ENCODE data around the gene PRDM15.

PRDM15 gene

DNA sequence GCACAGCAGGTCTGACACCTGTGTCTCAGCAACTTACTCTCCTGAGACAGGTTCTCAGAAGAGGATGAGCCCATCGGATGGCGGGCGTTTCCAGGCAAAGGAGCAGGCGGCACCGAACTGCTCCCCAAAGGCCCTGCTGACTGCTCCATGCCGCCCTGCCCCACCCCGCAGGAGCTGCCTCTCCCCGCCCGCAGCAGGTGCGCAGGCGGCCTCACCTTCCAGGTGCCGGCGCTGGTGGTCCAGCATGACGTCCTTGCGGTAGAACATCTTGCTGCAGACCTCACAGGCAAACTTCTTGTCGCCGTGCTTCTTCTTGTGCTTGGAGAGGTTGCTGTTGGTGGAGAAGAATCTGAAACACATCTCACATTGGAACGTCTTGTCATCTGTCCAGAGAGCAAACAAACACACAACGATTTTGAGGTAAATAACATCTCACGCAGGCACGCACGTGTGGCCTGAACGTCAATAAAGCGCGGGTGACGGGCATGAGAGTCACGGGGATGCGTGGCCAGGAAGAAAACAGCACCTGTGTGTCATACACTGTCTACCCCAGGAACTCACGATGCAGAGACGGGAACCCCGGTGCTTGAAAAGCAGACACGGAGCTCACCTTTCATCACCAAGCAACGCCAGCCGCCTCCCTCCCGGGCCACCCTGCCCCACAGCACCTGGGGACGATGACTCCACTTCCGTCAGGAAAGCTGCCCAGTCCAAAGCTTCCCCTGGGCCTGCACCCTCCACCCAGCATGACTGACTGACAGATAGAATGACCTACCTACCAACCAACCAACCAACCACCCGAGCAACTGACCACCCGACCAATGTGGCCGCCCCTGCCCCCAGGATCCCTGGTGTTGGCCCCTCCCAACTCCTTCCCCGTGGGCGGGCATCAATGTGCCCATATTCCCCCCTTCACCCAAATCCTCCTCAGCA is 50.9 kb downstream of the PRDM15 start:
- DNase-seq (ENCODE audit: low read depth in 2 of 3, low spot score in 1 of 3) = no peak

DNA sequence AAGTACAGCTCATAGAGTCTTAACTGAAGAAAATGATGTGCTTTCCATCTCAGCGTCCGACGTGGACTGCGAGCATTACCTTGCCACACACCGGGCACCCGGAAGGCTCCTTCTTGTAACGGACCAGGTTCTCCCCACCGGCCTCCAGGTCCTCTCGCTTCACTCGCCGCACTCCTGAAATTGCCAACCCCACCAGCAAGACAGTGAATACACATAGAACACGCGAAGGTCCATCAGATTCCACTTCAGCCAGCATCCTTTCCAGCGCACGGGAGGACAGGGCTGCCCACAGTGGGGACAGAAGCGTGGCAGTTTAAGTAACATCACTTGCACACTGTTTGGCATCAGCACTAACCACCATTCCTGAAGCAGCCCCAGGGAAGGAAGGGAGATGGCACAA is 53.3 kb downstream of the PRDM15 start:
- no peak for DNase-seq (ENCODE audit: low read depth in 2 of 3, low spot score in 1 of 3)

GRCh38 chr21:41825216-41825615 is 53.9 kb downstream of the PRDM15 start:
- DNase-seq (ENCODE audit: low read depth in 2 of 3, low spot score in 1 of 3) = no peak

DNA sequence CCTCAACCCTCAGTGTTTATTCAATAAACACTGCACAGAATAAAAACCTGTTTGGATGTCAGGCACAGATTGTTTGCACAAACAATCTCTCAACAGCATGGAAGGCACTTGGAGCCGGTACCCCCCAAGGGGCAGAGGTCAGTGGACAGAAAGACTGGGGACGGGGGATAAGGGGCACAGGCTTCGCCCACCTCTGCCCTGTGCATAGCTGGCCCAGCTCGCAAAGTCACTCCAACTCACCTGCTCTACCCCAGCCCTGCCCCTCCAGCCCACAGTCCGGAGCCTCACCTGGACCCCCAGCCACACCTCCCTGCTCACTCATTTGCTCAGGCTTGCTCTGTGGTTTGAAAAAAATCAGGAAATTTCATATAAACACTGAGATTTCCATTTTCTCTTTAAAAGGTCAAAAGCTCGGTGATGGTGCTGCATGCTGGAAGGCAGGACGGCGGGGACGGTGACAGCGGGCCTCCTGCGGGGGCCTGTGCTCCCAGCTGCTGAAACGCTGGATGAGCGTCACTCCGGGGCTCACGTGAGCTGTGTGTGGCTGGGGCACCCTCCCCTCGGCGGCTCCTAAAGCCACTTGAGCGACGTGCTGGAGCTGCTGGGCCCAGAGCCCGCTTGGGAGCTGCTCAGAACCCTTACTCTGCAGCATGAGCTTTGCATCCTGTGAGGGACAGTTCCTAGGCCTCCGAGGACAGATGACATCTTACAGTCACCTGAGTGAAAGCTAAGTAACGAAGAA is 54.5 kb downstream of the PRDM15 start:
- DNase-seq (ENCODE audit: low read depth in 2 of 3, low spot score in 1 of 3) = no peak

- no peak for DNase-seq (ENCODE audit: low read depth in 2 of 3, low spot score in 1 of 3)
These were observed 55.2 kb downstream of the PRDM15 start for GRCh38 chr21:41823906-41824305.

GRCh38 chr21:41823166-41823565 is 56.0 kb downstream of the PRDM15 start:
- DNase-seq (ENCODE audit: low read depth in 2 of 3, low spot score in 1 of 3) = no peak

- DNase-seq (ENCODE audit: low read depth in 2 of 3, low spot score in 1 of 3) = no peak
These were observed 57.2 kb downstream of the PRDM15 start for GRCh38 chr21:41821756-41822431.

DNA sequence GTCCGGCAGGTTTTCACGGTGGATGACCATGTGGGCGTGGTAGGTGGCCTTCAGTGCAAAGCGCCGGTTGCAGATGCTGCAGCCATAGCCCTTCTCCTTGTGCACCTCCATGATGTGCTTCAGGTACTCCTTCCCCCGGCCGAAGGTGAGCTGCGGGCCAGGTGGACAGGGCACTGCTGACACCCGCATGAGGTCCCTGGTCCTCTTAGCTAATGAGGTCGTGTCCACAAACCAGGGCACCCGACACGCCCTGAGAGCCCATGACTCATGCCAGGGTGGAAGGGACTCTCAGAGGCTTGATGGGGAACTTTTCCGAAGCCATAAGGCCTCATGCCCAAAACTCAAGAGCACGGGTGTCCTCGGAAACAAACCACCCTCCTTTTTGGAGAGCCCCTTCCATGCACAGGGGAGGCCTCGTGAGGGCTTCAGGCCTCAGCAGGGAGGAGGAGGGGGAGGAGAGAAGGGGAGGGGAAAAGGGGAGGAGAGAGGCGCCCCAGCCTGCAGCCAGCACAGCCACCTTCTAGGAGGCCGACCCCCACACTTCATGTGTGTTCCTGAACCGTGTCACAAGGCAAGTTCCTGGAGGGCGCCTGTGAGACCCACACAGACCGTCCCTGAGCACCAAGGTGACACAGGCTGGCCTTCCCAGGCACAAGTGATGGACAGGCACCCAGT is 57.9 kb downstream of the PRDM15 start:
- no peak for DNase-seq (ENCODE audit: low read depth in 2 of 3, low spot score in 1 of 3)

DNA sequence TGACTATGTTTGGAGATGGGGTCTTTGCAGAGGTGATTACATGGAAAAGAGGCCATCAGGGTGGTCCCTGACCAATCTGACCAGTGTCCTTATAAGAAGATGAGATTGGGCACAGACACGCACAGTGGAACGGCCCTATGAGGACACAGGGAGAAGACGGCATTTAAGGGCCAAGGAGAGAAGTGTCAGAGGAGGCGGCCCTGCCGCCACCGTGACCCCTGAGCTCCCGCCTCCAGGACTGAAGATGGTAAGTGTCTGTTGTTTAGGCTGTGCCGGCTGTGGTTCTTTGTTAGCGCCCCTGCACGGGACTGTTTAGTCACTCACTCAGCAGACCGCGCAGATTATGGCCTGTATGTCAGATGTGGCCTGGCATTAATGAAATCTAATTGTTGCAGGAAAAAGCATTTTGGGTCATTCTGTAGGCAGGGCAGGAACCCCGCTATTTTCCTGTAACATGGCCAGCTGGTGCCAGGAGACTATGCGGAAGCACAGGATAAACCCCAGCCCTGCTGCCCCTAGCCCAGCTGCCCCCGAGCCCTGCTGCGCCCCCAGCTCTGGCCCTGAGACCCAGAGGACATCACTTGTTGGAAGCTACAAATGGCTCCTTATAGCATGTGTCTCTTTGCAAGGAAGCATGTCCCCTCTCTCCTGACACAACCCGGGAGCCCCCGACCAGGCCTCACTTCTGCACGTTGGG is 58.6 kb downstream of the PRDM15 start:
- DNase-seq (ENCODE audit: low read depth in 2 of 3, low spot score in 1 of 3) = no peak

DNA sequence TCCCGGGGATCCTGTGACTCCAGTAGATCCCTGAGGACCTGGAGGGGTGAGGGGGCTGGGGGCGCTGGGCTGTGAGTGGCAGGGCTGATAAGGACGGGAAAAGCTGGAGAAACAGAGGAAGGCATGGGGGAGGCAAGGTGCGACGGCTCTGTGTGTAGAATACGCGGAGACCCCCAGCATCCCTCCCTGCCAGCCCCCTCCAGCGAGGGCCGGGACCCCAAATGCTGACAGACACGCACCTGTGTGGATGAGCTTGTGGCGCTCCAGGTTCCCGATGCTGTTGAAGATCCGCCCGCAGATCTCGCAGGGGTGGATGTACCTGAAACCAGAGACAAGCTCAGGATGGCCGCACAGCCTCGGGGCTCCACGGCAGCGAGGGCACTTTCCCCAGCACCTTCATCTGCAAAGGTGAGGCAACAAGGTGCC is 59.3 kb downstream of the PRDM15 start:
- DNase-seq (ENCODE audit: low read depth in 2 of 3, low spot score in 1 of 3) = no peak

DNA sequence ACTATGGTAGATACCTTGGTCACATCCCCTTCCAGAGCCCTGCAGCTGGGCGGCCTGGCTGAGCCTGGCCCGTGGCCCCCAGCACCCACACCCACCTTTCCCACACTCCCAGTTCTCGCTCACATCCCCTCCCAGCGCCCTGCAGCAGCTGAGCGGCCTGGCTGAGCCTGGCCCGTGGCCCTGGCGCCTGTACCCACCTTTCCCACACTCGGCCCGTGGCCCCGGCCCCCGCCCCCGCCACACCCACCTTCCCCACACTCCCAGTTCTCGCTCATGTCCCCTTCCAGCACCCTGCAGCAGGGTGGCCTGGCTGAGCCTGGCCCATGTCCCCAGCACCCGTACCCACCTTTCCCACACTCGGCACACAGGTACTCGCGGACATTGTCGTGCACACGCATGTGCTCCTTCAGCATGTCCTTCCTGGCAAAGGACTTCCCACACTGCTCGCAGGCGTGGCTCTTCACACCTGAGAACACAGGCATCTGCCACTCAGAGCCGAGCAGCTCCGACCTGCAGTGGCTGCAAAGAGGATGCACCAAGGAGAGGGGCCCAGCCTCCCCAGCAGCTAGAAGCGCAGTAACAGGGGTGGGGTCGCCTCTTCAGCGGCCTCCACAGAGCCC is 59.8 kb downstream of the PRDM15 start:
- DNase-seq (ENCODE audit: low read depth in 2 of 3, low spot score in 1 of 3) = no peak

- DNase-seq (ENCODE audit: low read depth in 2 of 3, low spot score in 1 of 3) = no peak
These were observed 61.0 kb downstream of the PRDM15 start for GRCh38 chr21:41817877-41818855.

- peak; percentile 8 to 26 (median 9) for DNase-seq (ENCODE audit: low read depth in 2 of 3, low spot score in 1 of 3)
These were observed 61.9 kb downstream of the PRDM15 start for GRCh38 chr21:41817228-41817627.

DNA sequence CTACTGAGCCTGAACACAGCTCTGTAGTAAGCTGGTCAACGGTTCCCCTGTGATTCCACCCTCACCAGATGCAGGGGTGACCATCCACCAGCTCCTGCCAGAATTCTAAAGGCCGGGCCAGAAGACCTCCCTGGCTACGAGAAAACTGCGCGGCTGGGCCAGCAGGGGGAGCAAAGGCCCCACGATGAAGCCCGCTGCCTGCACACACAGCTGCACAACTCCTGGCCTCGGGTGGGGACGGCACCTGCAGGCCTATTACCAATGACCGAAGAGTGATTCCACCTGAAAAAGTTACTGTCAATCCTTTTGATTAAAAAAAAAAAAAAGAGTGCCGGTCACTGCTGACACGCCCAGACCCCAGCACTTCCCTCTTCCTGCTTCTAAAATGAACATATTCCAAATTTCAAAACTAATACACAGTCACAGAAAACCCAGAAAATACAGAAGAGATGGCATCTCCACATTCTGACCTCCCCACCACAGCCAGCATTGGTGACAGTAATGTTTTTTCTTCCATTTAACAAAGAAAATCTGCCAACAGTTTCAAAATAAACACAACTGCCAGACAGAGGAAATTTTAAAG is 62.5 kb downstream of the PRDM15 start:
- peak; percentile 27 to 39 (median 31) for DNase-seq (ENCODE audit: low read depth in 2 of 3, low spot score in 1 of 3)

DNA sequence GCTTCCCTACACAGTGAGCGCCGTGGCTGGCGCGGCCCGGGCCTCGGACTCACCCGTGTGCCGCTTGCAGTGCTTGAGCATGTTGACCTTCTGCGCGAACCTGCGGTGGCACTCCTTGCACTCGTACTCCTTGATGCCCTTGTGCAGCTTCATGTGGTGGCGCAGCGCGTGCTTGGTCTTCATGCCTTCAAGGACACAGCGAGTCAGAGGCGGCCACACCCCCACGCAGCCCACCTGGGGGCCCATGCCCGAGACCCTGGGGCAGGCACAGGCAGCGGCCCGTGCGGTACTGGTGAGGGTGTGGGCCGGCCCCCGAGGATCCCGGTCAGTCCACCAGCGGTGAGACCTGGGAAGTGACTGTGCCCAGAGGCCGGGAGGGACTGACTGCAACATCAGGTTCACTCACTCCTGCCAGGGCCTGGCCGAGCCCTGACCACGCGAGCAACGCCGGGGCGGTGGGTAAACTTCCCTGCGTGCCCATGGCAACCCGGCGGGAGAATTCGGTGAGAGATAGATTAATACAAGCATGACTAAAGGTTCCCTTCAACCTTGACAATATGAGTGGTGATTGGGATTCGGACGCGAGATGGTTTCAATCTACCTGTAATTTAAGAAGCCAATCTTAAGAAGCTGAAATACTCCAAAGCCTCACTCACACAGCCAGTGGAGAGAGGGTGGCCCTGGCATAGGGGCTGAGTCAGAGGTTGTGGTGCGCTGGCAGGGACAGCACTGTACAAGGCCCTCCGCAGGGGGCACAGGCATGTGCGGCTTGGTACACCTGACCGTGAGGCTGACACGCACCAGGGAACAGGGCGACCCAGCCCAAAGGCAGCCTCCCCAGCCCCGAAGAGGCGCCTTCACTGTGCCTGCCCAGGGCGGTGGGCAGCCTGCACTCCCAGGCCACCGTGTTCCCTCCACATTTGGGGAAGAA is 63.2 kb downstream of the PRDM15 start:
- no peak for DNase-seq (ENCODE audit: low read depth in 2 of 3, low spot score in 1 of 3)

- DNase-seq (ENCODE audit: low read depth in 2 of 3, low spot score in 1 of 3) = no peak
These were observed 65.9 kb downstream of the PRDM15 start for GRCh38 chr21:41813226-41813625.

GRCh38 chr21:41812679-41813078 is 66.5 kb downstream of the PRDM15 start:
- no peak for DNase-seq (ENCODE audit: low read depth in 2 of 3, low spot score in 1 of 3)

DNA sequence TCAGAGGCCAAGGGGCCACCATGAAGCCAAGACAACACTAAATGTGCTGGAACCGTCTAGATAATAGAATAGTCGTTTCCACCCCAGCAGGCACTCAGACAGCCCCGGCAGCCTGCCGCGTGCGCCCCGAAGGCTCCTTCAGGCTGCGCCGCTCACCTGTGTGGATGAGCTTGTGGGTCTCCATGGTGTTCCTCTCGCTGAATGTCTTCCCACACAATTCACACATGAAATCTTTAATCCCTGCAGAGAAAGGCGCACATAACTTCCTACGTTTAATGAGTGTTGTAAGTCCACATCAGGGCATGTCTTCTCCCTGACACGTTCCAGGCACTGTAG is 68.6 kb downstream of the PRDM15 start:
- DNase-seq (ENCODE audit: low read depth in 2 of 3, low spot score in 1 of 3) = no peak

All from stimulated activated CD4-positive, alpha-beta T cell treated with anti-CD3 and anti-CD28 coated beads, Interleukin-12 subunit alpha, Interleukin-12 subunit beta, amount 100 ng/mL, for 48 hours (primary cell).